ENCODE data around the gene ANKRD35. TPM values are rescaled to one million over a fixed set of nuclear protein-coding genes. Genes with fewer than 3 reads are reported as not detected.

The ANKRD35 gene
- total RNA-seq, 1 experiment from 2014 or later: not detected

Small RNA genes lying within 50 kb of the gene (microRNA-seq; reads per million reads assigned to microRNA genes)
- gene MIR6736 (ENCODE audit: borderline number of aligned reads): not detected

Other genes with a start within 250 kb of the ANKRD35 start
- gene PDZK1, start 178.5 kb downstream of the ANKRD35 start, total RNA-seq (2021; ENCODE audit: unreplicated experiment): 0.27 TPM
- gene CD160, start 166.4 kb downstream of the ANKRD35 start, total RNA-seq (2021; ENCODE audit: unreplicated experiment): not detected
- gene RNF115, start 61.8 kb downstream of the ANKRD35 start, total RNA-seq (2021; ENCODE audit: unreplicated experiment): 9.5 TPM
- 25.4 TPM for gene POLR3C, start 61.7 kb downstream of the ANKRD35 start, total RNA-seq (2021; ENCODE audit: unreplicated experiment)
- 1.8 TPM for gene NUDT17, start 40.2 kb downstream of the ANKRD35 start, total RNA-seq (2021; ENCODE audit: unreplicated experiment)
- gene PIAS3, start 26.8 kb downstream of the ANKRD35 start, total RNA-seq (2021; ENCODE audit: unreplicated experiment): 31.2 TPM
- gene ITGA10, start 24.2 kb upstream of the ANKRD35 start, total RNA-seq (2021; ENCODE audit: unreplicated experiment): 0.86 TPM
- 20.9 TPM for gene PEX11B, start 32.9 kb upstream of the ANKRD35 start, total RNA-seq (2021; ENCODE audit: unreplicated experiment)
- 195 TPM for gene RBM8A, start 41.6 kb upstream of the ANKRD35 start, total RNA-seq (2021; ENCODE audit: unreplicated experiment)
- gene LIX1L, start 72.2 kb upstream of the ANKRD35 start, total RNA-seq (2021; ENCODE audit: unreplicated experiment): 12.4 TPM
- 1.1 TPM for gene ANKRD34A, start 78.7 kb upstream of the ANKRD35 start, total RNA-seq (2021; ENCODE audit: unreplicated experiment)
- gene POLR3GL, start 78.8 kb upstream of the ANKRD35 start, total RNA-seq (2021; ENCODE audit: unreplicated experiment): 17.9 TPM
- gene TXNIP, start 110.7 kb upstream of the ANKRD35 start, total RNA-seq (2021; ENCODE audit: unreplicated experiment): 2.5 TPM
- not detected for gene HJV, start 135.9 kb upstream of the ANKRD35 start, total RNA-seq (2021; ENCODE audit: unreplicated experiment)

Data from HCT116 (cell line).